ENCODE data around the gene BAZ2B.

Gene BAZ2B

DNA sequence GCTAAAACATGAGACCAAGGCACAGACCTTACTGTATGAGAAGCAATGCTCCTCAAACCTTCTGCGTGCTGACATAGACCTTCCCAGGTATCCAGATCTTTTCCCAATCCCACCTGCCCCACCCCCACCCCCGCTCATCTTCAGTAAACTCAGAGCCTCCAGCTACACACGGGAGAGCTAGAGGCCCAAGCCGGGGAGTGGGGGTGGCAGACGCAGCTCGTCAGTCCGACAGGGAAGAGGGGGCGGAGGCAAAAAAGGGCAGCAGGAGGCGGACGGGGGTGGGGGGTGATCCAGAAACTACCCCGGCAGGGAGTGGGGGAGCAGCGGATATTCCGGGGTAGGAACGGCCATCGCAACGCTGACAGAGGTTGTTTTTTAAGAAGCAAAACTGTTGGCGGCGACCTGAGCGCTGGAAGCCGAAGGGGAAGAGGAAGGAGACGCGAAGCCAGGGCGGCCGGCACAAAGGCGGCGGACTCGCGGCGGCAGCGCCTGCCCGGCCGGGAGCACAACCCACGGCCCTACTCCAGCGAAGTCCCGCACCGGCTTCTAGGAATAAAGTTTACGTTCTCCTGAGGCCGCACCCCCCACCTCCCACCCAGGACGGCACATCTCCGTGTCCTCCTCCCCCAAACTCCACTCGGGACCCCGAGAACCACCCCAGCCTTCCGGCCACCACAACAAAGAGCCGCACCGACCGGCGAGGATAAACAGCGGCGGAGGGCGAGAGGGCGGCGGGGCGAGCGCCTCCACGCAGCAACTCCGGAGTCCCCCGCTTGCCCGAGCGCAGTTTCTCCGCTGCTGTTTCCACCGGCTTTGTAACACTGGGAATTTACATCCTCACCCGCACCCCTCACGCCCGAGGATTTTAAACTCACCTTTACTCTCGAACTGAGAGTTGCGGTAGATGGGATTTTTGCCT lies 722 bp downstream of the BAZ2B start:
- peak overlapping the region; percentile 47 for H3K4me3 ChIP-seq (ENCODE audit: insufficient read depth, low read length, poor library complexity, severe bottlenecking)
- peaks cover 3% of the 10 kb centered on the region; the same call in 1 of the 2 replicates for H3K36me3 ChIP-seq (ENCODE audit: low read length)
- peak overlapping the region; percentile 52 for H3K9ac ChIP-seq (ENCODE audit: low read length)
- H3K27ac ChIP-seq (ENCODE audit: low read depth, low read length), result no peak overlapping the region
- TF ChIP-seq, protein P1, sequence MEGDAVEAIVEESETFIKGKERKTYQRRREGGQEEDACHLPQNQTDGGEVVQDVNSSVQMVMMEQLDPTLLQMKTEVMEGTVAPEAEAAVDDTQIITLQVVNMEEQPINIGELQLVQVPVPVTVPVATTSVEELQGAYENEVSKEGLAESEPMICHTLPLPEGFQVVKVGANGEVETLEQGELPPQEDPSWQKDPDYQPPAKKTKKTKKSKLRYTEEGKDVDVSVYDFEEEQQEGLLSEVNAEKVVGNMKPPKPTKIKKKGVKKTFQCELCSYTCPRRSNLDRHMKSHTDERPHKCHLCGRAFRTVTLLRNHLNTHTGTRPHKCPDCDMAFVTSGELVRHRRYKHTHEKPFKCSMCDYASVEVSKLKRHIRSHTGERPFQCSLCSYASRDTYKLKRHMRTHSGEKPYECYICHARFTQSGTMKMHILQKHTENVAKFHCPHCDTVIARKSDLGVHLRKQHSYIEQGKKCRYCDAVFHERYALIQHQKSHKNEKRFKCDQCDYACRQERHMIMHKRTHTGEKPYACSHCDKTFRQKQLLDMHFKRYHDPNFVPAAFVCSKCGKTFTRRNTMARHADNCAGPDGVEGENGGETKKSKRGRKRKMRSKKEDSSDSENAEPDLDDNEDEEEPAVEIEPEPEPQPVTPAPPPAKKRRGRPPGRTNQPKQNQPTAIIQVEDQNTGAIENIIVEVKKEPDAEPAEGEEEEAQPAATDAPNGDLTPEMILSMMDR (IDR thresholded peaks at IDR 0.05; ENCODE audit: insufficient read depth, low read length, poor library complexity, severe bottlenecking), result no peak
- TF ChIP-seq EZH2phosphoT487 (conservative IDR thresholded peaks at IDR 0.05; ENCODE audit: low read length), result no peak
- H3K9me2 ChIP-seq (replicated peaks; ENCODE audit: insufficient read depth, low read length), result no peaks in the 10 kb centered on the region
- H2AFZ ChIP-seq (ENCODE audit: low read depth, low read length, severe bottlenecking), result peak overlapping the region; percentile 78
- peaks cover 3% of the 10 kb centered on the region; the same call in 1 of the 2 replicates for H4K20me1 ChIP-seq (ENCODE audit: low read depth, low read length)
- H3K79me2 ChIP-seq (ENCODE audit: insufficient read depth, low read length), result no peaks in the 10 kb centered on the region
- no peaks in the 10 kb centered on the region for H3K27me3 ChIP-seq (ENCODE audit: low read length)
- 0 out of 2 replicates have a peak, but pooled peaks cover 6% of the 10 kb centered on the region for H3F3A ChIP-seq (ENCODE audit: insufficient read depth)
- H3K4me2 ChIP-seq (ENCODE audit: low read depth, low read length, poor library complexity, severe bottlenecking), result peak overlapping the region; percentile 64
- H3K9me3 ChIP-seq (ENCODE audit: insufficient read depth, low read length), result no peaks in the 10 kb centered on the region

DNA sequence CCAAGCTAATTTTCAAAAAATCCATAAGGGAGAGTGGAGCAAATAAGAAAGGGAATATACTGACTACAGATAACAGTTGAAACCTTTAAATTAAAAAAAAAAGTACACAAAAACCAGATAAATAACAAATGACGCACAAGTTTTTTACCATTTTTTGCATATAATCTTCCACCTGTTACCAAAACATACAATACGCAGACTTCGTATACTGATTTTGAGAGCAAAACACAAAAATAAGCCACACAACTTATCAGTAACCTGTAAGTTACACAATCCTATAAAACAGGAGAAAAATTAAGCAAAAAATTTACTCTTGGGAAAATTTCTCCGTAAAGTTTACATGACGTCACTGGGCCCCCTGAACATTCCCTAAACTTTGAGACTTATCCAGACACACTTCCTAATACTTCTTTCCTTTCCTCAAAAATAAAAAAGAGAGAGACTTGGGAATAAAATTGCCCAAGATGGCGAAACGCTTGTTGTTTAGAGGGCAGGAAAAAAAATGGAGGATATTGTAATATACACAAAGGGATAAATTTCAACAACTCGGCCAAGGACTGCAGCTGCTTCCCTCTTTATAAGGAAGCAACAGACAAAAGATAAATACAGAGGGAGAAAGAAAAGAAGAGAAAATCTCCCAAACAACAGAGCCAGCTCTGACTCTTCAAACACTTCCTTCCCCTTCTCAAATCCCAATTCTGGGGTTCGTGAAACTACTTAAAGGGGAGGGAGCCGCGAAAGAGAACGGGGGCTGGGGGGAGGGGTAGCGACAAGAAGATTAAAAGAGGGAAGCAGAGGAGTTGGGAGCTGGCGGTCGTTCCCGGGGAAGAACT lies 1.6 kb downstream of the BAZ2B start:
- Histone ChIP-seq H3K4me2 (ENCODE audit: low read depth, low read length, poor library complexity, severe bottlenecking) (peak overlapping the region; percentile 64), H2AFZ (ENCODE audit: low read depth, low read length, severe bottlenecking) (peak overlapping the region; percentile 78), H3F3A (ENCODE audit: insufficient read depth) (0 out of 2 replicates have a peak, but pooled peaks cover 6% of the 10 kb centered on the region), H3K9me2 (replicated peaks; ENCODE audit: insufficient read depth, low read length) (no peaks in the 10 kb centered on the region), H4K20me1 (ENCODE audit: low read depth, low read length) (peaks cover 3% of the 10 kb centered on the region; the same call in 1 of the 2 replicates), H3K27me3 (ENCODE audit: low read length) (no peaks in the 10 kb centered on the region), H3K9ac (ENCODE audit: low read length) (peak overlapping the region; percentile 52), H3K79me2 (ENCODE audit: insufficient read depth, low read length) (no peaks in the 10 kb centered on the region), H3K9me3 (ENCODE audit: insufficient read depth, low read length) (no peaks in the 10 kb centered on the region), H3K4me3 (ENCODE audit: insufficient read depth, low read length, poor library complexity, severe bottlenecking) (peak overlapping the region; percentile 47), H3K36me3 (ENCODE audit: low read length) (no peaks in the 10 kb centered on the region; the same call in 1 of the 2 replicates), H3K27ac (ENCODE audit: low read depth, low read length) (no peak overlapping the region)
- TF ChIP-seq, protein P1 (IDR thresholded peaks at IDR 0.05; ENCODE audit: insufficient read depth, low read length, poor library complexity, severe bottlenecking), result no peak
- TF ChIP-seq EZH2phosphoT487 (conservative IDR thresholded peaks at IDR 0.05; ENCODE audit: low read length), result no peak

DNA sequence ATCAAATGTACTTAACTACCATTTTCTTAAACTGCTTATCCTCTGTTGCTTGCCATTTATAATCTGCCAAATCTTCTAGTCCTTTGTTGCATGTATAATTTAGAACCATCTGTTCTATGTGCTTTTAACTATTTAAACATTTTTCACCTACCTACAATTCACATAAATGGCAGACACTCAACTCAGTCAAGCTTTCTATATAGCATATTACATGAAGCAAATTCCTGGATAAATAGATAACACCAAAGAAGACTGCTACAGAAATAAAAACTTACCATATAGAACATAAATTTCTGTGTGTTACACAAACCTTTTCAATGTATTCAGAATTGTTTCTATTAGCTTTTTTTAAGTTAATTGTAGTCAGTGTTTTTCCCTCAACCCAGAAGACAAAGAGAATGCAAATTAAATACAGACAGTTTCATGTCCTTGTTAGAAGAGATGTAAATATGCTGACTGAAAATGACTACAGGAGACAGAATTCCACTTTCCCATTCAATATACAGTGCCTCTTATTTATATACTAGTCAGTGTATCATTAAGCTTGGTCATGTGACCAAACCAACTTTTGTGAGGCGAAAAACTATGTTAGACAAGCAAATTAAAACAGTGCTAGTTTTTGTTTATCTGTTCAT lies 2.6 kb downstream of the BAZ2B start:
- TF ChIP-seq EZH2phosphoT487 (conservative IDR thresholded peaks at IDR 0.05; ENCODE audit: low read length), result no peak
- TF ChIP-seq, protein P1 (IDR thresholded peaks at IDR 0.05; ENCODE audit: insufficient read depth, low read length, poor library complexity, severe bottlenecking), result no peak
- H3K27me3 ChIP-seq (ENCODE audit: low read length), result no peaks in the 10 kb centered on the region
- H3K79me2 ChIP-seq (ENCODE audit: insufficient read depth, low read length), result no peaks in the 10 kb centered on the region
- H3K36me3 ChIP-seq (ENCODE audit: low read length), result no peaks in the 10 kb centered on the region; the same call in 1 of the 2 replicates
- no peak overlapping the region for H3K4me3 ChIP-seq (ENCODE audit: insufficient read depth, low read length, poor library complexity, severe bottlenecking)
- no peaks in the 10 kb centered on the region for H3K9me2 ChIP-seq (replicated peaks; ENCODE audit: insufficient read depth, low read length)
- H3K9ac ChIP-seq (ENCODE audit: low read length), result no peak overlapping the region
- H2AFZ ChIP-seq (ENCODE audit: low read depth, low read length, severe bottlenecking), result no peak overlapping the region
- peaks cover 3% of the 10 kb centered on the region; the same call in 1 of the 2 replicates for H4K20me1 ChIP-seq (ENCODE audit: low read depth, low read length)
- H3K27ac ChIP-seq (ENCODE audit: low read depth, low read length), result no peak overlapping the region
- H3F3A ChIP-seq (ENCODE audit: insufficient read depth), result 0 out of 2 replicates have a peak, but pooled peaks cover 6% of the 10 kb centered on the region
- no peak overlapping the region for H3K4me2 ChIP-seq (ENCODE audit: low read depth, low read length, poor library complexity, severe bottlenecking)
- no peaks in the 10 kb centered on the region for H3K9me3 ChIP-seq (ENCODE audit: insufficient read depth, low read length)

Data from SU-DHL-6 (cell line).